Activated CD4-positive, CD25-positive, alpha-beta regulatory T cell (primary cell): ENCODE measurements around the gene SUGP2.
"Not testable (repeated sequence)": the region's sequence is repeated elsewhere in the genome, so short reads cannot be mapped to it uniquely, and the experiment has no call there.

Source experiments
- DNase-seq, 4 experiments: peaks; one replicate each; lab custom pipeline; 2025; lab: John Stamatoyannopoulos, UW

The SUGP2 gene

DNA sequence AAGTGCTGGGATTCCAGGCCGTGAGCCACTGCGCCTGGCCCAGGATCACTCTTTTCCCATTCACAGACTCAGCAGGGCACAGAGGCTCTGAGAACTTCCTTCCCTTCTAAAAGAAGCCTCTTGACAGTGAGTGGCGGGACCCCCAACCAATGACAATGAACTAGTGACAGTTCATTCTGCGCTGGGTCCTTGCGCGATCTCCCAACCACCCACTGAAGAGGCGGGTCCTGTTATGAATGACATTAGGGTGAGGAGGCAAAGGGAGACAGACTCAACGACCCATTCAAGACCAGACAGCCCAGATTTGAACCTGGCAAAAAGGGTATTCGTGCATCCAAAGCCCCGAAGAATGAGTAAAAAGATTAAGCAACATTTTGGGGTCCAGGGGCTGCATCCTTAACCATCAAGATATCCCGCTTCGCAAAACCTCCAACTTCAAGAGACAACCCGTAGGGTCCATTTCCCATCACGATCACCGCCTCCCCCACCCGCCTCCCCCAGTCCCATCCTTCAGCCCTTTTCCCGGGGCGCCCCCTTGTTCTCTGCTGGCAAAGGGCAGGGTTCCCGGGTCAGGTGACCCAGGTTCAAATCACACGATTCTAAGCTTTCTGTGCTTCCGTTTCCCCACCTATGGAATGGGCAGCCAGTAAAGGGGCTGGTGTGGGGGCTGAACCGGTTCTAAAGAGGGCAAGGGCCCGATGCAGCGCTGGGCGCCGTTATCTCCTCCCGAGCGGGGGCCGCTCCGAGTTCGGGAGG lies 719 bp downstream of the SUGP2 start:
- DNase-seq = peak in 3 of 4 experiments; percentile 14 to 46 (median 38)

DNA sequence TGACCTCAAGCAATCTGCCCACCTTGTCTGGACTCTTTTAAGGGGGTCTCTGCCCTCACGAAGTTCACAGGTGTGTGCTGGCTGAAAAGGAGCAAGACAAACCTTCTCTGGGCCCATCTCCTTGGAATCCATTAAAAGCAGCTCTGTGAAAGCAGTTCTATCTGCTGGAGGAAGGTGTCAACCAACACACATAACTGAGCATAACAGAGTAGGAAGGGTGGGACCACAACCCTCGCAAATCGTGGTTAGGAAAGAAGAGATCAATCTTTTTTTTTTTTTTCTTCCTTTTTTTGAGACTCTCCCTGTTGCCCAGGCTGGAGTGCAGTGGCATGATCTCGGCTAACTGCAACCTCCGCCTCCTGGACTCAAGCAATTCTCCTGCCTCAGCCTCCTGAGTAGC lies 1.4 kb downstream of the SUGP2 start:
- no peak for DNase-seq

DNA sequence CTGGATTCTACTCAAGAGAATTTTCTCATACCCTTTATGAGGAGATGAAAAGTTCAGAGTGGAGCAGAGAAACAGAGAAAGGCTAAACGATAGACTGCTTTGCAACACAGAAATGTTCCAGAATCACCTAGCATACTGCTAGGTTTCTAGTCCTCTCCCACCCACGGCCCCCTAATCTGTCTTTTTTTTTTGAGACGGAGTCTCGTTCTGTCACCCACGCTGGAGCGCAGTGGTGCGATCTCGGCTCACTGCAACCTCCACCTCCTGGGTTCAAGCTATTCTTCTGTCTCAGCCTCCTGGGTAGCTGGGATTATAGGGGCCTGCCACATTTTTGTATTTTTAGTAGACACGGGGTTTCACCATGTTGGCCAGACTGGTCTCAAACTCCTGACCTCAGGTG lies 4.8 kb downstream of the SUGP2 start:
- DNase-seq = no peak

DNA sequence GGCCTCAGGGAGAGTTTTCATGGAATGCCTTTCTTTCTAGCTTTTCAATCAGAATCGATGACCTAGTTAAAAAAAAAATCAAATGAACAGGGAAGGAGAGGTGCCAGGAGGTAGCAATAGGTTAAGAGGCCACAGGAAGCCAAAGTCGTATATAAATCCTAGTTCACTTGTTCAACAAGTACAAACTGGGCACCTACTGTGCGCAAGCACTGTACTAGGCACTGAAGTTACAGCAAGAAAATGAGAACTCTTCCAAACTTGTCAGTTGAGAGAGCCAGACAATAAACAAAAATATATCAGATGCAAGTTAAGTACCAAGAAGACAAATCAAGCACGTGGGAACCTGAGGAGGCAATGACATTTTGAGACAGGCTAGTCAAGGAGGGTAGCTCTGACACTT lies 6.1 kb downstream of the SUGP2 start:
- DNase-seq = no peak

DNA sequence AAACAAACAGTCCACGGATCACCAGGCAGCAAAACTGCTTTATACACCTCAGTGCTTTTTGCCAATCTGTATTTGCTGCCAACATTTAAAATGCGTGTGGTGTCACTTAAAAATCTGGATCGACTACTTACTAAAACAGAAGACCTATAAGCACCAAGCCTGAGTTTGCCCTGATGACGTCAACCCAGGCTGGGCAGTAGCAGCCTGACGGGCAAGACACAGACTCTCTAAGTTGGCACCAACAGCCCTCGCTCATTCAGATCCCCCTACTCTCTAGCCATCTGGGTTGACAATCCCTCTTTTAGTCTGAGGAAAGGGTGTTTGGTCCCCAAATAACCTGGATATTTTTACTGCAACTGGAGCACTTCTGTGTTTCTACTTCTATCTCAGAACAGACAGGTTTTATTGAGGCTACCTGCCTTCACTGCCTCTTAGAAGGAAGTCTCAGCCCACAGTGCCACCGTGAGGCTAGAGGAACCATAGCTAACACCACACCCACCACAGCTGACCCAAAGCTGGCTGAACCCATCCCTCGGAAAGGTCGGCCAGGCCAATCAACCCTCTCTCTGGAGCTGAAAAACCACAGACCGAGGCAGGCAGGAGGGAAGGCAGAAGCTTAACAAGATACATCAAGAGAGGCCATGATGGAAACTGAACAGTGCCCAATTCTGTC lies 6.9 kb downstream of the SUGP2 start:
- DNase-seq = no peak

DNA sequence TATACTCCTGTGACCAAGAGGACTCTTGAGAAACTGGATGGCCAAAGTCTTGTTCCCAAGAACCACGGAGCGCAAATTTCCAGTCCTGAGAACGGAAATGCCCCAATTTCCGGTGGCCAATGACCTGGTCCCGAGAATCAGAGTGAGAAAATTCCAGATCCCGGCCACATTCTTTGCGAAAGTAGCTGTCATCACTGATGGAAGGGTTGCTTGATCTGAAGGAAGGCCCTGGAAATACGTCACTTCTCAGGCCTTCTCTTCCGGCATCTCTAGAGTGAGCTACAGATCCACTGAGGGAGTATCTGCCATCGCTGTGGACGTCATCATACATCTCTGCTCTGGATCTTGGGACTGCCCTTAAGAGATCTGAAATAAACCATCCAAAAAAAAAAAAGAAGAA lies 7.5 kb downstream of the SUGP2 start:
- no peak for DNase-seq

DNA sequence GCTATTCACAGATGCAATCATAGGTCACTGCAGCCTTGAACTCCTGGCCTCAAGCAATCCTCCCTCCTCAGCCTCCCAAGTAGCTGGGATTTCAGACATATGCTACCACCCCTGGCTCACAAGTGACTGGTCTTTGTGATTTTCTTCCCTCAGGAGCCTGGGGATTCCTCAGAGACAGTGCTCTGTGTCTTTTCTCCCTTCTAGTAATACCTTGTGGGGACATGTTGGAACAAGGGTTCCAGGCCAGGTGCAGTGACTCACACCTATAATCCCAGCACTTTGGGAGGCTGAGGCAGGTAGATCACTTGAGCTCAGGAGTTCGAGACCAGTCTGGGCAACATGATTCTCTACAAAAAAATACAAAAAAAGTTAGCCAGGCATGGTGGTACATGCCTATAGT lies 9.9 kb downstream of the SUGP2 start:
- not testable (repeated sequence) for DNase-seq

DNA sequence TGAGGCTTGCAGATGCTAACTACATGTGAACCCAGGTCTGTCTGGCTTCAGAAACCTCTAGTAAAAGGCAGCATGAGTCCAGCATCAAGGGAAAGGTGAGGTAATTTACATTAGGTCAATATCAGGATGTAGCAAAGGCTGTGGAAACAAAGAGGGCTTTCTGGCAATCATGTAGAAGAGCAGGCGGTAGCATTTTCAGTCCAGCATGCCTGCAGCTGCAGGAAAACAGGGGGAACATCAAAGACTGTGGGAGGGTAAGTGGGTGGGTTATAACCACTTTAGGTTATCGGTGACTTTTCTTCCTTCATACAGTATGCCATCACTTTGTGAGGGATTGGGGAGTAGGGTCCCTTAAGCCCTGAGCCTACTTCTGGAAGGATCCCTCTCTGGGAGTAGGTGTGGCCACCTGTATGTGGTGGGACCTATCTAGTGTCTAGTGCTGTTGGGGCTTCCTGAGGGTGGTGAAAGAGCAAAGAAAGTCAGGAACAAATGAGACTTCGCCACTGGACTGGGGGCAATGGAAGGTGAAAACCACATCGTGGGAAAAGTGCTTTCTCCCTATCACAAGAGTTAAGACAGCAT lies 10.8 kb downstream of the SUGP2 start:
- no peak for DNase-seq

DNA sequence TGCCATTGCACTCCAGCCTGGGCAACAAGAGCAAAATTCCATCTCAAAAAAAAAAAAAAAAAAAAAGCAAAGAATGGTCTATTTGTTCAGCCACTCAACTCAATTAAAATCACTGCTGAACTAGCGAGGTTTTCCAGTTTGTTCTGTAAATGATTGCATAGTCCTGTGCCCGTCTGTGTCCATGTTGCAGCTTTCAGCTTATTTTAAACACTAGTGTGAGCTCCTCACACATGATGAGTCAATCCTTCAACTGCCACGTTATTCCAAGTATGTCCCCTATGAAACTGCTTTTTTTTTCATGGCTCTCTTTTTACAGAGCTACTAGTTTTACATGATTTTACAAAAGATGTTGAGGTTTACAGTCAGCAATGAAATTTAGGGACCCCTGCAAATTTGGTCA lies 12.2 kb downstream of the SUGP2 start:
- DNase-seq = no peak

DNA sequence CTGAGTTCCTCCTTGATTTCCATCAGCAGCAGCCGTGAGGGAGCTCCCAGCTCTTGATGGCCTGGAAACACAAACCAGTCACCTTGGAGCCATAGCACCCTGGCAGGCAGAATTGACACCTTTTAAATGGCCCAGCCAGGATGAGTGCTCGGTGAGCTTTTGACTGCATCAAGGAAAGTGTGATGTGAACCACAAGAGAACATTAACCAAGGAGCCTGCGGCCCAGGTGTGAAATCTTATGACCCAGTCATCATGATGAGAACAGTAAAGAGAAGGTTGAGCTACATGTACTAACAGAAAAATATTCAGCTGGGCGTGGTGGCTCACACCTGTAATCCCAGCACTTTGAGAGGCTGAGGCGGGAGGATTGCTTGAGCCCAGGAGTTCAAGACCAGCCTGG lies 22.8 kb downstream of the SUGP2 start:
- no peak for DNase-seq

DNA sequence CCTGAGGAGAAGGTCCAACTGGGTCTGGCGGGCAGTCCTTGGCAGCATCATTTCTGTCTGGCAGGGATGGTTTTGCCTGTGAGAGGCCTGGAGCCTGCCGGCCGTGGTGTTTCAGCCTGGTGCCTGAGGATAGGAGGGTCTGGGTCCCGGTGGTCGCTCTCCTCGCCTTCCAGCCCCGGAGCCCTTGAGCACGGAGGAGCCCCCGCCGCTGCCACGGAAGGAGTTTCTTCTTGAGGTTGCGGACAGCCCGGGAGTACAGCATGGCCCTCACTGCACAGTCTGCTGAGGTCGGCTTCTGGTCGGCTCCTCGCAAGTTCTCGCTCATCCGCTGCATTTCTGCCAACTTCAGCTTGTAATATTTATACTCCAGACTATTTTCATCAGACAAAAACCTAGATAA lies 23.4 kb downstream of the SUGP2 start:
- no peak for DNase-seq

DNA sequence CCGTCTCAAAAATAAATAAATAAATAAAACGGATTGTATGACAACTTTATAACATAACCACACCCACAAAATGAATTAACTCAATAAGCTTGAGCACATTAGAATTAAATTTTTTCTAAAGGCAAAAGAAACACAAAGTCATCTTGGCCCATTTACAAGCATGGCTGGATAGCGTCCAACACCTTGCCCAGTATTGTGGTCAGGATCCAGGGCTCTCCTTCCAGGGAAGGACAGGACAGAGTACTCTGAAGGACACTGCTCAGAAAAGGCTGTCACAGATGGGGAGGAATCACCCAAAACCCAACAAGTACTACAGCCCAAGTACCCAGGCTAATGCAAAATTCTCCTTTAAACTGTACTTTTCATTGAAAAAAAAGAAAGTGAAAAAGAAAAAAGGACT lies 27.1 kb downstream of the SUGP2 start:
- DNase-seq = no peak

DNA sequence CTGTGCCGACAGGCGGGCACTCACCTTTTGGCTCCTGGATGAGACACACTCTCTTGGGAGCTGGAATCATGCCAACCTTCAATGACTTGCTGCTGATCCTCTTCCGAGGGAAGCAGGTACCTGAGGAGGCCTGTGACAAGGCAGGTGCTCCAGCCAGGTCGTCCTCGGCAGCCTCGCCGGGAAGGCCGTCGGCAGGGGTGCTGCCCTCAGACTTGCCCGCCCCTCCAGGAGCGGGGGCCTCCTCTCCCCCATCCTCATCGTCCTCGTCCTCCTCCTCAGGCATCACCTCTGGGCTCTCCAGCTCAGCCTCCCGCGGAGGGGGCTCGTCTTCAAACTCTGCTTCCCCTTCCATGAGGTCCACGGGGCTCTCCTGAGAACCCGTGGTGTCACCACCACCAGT lies 29.2 kb downstream of the SUGP2 start:
- no peak for DNase-seq

DNA sequence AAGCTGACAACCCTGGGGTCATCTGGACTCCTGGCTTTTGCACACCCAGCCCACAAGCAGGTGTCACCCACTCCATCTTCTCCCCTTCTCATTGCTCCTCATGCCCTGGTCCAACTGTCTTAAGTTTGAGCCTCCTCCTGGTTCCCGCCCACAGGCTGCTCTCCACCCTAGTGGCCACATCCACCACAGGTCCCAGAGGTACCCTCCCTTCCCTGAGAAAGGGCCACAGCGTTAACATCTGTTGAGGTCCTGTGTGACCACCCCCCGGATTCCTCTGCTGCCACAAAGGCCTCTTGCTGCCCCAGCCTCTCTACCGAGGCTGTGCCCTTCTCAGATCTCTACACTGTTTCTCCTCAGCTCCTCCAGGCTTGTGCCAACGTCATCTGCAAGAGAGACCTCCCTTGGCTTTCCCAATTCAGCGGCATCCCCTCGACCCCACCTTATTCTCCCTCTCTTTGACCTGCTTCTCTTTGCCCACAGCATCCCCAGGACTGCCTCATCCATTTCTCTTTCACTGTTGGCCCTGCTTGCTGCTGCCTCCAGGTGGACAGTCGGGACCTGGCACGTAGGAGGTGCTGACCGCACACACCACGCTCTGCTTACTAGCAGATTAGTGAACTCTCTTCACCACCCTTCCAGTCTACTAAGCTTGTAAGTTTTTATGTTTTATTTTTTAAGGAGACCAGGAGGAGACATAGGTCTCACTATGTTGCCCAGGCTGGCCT lies 33.3 kb downstream of the SUGP2 start:
- DNase-seq = no peak

DNA sequence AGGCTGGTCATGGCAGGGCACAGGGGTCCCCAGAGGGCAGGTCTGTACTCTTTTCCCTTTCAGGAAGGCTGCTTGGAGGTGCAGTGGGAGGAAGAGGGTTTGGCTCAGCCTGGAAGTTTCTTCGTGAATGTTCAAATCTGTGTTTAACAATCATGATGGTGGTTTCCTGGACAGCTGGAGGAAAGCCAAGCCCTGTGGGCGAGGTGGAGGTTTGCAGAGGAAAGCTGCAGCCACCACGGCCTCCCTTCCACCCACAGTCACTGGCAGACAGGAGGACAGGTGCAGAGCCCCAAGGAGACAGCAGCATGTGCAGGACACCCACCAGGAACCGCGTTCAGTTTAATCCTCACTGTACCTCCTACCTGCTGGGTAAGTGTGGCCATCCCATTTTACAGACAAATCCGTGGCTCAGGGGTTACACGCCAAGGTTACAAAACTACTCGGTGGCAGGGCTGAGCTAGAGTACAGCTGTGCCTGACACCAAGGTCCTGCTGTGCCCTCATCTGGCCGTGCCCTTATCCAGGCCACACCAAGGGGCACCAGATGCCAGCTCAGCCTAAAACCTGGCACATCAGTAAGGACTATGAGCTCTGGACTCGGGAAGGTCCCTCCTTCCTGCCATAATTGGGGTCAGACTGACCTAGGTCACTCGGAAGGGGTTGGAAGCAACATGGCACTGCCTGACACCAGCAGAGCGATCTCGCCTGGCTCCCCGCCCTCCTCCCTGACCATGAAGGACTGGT lies 34.1 kb downstream of the SUGP2 start:
- no peak for DNase-seq

DNA sequence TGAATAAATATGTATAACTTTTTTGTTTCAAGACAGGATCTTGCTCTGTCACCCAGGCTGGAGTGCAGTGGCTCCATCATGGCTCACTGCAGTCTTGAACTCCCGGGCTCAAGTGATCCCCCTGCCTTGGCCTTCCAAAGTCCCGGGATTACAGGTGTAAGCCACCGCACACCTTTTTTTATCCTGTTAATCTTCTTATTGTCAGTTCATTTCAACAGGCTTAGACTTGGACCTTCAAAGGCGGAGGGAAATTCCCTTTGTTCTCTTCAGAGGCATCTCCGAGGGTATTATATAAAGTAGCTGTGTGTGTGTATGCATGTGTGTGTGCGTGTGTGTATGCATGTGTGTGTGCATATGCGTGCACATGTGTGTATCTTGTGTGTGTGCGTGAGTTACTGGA lies 35.0 kb downstream of the SUGP2 start:
- DNase-seq = no peak

DNA sequence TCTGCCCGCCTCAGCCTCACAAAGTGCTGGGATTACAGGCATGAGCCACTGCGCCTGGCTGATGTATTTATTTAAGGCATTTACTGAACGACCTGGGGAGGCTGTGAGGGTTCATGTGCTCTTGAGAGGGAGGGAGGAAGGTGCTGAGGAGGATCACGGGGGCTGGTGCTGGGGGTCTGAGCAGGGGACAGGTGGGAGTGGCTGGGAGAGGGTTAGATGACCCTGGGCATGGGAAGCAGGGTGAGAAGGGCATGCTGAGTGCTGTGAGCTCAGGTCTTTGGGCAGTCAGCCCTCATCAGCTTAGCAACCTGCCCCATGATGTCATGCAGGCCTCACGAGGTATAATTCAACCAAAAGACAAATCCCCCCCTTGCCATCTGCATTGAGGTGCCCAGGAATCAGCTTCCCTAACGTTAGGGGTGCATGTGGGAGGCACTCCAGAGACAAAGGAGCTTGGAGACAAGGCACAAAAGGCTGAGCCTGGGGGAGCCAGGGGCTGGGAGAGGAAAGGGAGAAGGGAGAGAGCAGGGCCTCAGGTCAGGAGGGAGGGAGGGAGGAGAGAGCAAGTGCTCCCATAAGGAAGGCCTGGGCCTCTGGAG lies 36.4 kb downstream of the SUGP2 start:
- DNase-seq = no peak

DNA sequence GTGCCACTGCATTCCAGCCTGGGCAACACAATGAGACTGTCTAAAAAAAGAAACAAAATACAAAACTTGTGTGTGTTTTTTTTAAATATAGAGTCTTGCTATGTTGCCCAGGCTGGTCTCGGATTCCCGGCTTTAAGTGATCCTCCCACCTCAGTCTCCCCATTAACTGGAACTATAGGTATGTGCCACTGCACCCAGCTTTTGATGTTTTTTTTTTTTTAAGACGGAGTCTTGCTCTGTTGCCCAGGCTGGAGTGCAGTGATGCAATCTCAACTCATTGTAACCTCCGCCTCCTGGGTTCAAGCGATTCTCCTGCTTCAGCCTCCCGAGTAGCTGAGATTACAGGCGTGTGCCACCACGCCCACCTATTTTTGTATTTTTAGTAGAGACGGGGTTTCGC lies 37.0 kb downstream of the SUGP2 start:
- DNase-seq = no peak

DNA sequence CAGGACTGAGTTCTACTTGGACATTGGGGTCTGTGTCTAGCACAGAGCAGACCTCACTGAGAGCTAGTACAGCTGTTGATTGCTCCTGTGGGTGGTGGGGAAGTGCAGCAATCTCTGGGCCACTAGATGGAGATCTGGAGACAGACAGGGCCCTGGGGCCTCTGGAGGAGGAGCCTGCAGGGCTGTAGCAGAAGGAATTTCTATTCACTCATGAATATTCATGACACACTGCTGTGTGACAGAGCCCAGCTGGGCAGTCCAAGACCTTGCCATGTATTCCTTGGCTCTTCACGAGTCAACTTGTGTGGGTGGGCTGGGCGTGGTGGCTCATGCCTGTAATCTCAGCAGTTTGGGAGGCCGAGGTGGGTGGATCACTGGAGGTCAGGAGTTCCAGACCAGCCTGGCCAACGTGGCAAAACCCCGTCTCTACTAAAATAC lies 37.5 kb downstream of the SUGP2 start:
- DNase-seq = no peak

DNA sequence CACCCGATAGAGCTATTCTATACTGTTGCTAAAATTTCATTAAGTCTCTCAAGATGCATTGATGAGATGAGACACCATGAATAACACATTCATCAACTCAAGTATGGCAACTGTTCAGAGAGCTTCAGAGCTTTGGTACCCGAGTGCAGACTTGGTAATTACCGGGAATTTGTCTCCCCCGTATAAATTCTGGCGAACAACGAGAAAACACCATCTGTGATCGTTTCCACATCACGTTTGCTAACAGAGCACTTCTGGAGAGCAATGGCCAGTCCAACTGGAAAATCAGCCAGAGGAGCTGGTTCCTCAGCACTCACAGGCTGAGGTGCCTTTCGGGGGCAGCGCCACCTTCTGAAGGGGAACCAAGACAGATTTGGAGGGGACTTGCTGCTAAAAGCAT lies 40.2 kb downstream of the SUGP2 start:
- DNase-seq = no peak

DNA sequence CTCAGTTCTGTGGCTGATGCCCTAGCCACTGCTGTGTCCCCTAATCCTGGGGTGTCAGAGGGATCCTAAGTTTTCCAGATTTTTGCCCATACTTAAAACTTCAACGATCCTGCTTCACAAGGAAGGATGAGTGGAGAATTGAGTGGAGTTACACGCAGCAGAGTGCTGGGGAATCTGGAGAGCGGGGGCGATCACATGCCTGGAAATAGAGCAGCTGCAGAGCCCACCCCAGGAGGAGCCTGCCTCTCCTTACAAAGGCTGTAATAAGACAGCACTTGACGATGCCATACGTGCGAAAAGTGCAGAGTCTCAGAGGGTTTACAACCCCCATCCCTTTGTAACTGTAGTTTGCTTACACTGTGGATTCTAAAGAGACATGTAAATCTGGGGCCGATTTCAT lies 40.6 kb downstream of the SUGP2 start:
- no peak for DNase-seq

DNA sequence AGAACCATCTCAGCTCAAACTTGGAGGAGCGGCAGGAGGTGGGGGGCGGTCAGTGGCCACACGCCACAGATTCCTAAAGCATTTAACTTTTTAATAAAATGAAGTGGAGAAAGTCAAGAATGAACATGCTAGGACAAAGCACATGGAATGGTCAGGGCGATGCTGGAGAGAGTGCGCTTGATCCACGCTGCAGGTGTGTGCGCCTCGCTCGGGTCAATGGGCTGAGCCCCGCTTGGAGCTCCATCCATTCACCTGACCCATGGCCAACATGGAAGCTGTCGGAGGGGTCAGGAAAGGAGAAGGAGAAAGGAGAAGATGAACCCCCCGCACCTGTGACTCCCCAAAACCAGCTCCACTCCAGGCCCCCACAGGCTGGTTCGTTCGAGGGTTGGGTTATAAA lies 41.8 kb downstream of the SUGP2 start:
- no peak for DNase-seq
